ENCODE results near the gene ZBTB7C.
"Not testable (repeated sequence)": the region's sequence is repeated elsewhere in the genome, so short reads cannot be mapped to it uniquely, and the experiment has no call there.

The ZBTB7C gene

DNA sequence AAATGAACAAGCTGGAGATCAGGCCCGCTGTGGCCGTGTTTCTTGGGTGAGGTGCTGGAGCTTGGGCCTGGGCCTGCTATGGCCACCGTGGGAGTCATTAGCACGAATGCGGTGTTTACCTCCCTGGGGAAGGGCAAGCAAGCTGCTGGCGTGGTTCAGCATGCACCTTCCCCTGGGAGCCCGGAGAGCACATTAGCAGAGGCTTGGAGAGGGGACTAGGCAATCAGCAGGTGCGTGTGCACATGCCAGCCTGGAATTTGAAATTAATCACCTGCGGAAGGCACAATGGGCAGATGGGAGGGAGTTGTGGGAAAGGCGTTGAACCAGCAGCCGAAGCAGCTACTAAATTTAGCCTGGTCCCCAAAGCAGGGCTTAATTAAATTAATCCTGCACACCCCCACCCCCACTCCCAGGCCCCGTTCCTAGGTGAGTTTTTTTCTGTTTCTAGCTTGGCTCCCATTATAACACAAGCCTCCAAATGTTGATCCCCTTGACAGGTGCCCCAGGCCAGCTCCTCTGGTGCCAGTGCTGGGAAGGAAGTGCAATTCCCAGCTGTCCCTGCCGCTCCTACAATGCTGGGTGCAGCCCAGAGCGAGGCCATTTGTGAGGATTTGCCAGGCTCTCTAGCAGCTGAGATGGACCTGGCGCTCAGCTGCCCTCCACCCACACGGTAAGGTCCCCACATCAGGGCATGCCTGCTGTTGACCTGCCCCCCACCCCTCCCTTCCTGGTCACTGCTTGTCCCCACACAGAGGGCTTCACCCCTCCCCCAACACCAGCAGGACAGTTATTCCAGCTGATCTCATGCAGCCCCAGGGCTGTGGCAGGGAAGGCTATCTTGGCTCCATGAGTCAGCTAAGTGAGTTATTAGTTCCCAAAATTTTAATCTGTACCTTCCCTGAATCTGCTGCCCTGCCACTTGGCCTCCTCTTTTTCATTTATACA, 115.0 kb downstream of the ZBTB7C start:
- no peak for DNase-seq

- DNase-seq = no peak
These were observed 116.3 kb downstream of the ZBTB7C start for GRCh38 chr18:48292782-48293424.

GRCh38 chr18:48292229-48292628, 117.0 kb downstream of the ZBTB7C start:
- no peak for DNase-seq

DNA sequence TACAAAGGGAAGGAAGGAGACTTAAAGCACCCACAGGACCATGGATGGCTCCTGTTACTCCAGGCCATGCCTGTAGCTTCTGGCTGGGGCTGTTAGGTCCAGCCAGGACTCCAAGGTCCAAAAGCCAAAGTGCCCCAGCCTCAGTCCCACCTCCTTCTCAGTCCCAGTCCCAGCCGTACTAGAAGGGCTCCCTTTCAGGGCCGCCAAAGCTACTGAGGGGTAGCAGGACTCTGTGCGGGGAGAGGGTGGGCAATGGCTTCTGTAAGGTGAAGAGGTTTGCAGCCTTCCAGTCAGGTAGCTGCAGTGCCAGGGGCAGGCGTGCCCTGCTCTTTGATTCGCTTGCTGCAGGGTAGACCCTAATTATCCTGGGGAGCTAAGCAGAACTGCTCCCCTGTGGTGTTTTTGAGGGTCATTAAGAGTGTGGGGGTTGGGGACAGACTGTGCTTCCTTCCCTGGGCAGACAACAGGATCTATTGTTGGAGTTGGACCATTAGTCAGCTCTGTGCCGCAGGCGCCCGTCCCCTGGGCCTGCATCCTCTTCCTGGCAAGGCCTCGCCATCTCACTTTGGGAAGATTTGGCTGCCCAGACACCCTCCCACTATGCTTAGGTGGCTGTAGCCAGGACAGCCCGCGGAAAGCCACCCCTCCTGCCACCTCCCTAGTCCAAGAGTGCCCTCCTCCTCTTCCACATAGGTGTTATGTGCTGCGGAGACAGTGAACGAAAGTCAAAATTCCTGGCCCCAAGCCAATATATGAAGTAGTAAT, 118.8 kb downstream of the ZBTB7C start:
- no peak for DNase-seq

DNA sequence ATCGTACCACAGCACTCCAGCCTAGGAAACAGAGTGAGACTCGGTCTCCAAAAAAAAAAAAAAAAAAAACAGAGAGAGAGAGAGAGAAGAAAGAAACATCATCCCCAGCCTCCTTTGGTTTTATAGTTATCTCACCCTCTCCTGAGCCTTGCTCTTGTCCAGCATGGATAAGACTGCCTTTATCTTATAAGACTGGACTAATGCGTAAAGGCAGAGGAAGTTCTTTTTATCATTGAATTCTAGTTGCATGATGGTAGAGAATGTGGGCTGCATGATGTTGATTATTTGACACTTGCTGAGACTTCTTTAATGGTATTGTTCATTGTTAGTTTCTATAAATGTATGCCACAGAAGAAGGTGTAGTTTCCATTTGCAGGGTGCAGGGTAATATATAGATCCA, 124.4 kb downstream of the ZBTB7C start:
- no peak for DNase-seq

GRCh38 chr18:48284011-48284410, 125.2 kb downstream of the ZBTB7C start:
- DNase-seq = not testable (repeated sequence)

DNA sequence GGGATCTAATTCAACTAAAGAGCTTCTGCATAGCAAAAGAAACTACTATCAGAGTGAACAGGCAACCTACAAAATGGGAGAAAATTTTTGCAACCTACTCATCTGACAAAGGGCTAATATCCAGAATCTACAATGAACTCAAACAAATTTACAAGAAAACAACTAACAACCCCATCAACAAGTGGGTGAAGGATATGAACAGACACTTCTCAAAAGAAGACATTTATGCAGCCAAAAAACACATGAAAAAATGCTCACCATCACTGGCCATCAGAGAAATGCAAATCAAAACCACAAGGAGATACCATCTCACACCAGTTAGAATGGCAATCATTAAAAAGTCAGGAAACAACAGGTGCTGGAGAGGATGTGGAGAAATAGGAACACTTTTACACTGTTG, 127.7 kb downstream of the ZBTB7C start:
- DNase-seq = not testable (repeated sequence)

DNA sequence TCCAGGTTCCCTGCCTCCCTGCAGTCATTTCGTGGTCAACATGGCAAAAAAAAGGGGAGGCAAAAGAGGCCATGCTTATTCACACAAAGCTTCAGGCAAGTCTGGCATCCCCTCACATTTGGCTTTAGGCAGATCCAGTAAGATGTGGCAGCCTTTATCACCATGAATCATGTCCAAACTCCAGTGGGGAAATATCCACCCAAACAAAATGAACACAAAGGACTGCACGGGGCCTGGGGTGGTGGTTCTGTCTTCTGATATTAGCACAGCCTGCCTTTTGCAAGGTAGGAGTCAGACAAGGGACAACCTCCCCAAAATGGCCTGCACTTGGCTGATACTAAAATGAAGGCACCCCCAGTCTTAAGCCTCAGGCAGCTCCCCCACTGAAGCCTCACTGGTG, 129.9 kb downstream of the ZBTB7C start:
- no peak for DNase-seq

- no peak for DNase-seq
These were observed 131.1 kb downstream of the ZBTB7C start for GRCh38 chr18:48278081-48278480.

DNA sequence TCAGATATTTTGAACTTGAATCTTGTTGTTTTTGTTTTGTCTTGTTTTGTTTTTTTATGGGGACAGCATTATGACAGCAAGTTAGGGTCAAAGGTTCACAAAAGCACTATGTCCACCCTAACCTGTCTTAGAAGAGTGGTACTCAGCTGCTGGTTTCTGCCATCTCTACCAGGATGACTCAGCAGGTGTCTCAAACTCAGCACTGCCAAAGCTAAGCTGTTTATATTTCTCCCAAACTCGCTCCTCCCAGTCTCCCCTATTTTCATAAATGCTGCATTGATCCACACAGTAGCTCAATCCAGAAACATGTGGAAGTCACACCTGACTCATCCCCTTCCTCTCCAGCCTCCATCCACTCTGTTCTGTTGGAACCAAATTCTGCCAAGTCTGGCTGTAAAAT, 134.9 kb downstream of the ZBTB7C start:
- no peak for DNase-seq

GRCh38 chr18:48270929-48271328, 138.3 kb downstream of the ZBTB7C start:
- no peak for DNase-seq

DNA sequence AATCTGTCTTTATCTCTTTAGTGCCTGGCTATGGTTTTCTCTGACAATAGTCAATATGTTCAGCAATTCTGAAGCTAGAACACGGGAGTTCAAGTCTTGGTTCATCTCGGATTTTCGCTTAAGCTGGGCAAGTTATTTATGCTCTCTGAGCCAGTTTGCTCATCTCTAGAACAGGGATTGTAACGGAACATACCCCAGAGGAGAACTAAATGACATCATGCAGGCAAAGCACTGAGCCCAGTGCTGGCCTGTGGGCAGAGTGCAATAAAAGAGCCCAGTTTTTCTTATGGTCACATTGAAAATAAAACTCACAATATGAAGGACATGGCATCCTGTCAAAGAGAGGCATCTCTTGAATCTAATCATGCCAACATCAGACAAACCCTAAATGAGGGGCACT, 143.9 kb downstream of the ZBTB7C start:
- DNase-seq = no peak

DNA sequence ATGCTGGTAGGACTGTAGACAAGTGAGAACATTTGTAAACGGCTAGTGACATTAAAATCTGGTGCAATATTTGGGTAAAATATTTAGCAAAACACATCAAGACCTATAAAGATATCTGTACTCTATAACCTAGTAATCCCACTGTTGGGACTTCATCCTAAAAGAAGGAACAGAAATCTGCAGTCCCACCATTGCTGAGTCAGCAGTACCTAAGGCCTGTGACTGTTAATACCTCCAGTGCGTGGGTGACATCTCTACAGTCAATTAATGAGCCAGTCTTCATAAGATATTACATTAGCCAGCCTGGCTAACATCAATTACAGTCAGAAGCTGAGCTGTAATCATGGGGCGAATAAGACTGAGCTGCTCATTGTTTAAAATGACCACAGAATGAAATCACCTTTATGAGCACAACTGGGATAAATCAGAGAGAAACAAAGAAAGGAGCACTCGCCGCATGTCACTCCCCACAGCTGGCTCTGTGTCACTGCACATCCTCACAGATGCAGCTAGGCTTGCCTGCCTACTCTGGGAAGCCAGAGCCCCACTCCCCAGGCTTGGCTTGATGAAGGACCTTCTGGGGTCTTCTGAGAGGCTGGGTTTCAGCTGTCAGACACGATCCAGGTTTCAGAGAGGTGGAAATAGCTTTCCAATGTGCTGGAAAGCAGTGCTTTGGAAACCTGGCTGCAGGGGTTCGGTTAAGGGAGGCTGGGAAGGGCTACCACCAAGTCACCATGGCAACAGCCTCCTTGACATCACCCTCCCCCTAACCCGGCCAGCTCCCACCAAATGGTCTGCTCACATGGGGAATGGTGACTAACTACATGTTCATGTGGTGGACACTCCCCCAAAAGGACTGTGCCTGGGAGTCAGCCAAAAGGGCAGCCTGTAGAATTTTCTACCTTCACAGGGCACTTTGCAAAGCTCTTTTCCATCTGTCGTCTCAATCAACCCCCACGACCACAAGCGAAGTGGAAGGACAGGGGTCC, 145.0 kb downstream of the ZBTB7C start:
- no peak for DNase-seq

DNA sequence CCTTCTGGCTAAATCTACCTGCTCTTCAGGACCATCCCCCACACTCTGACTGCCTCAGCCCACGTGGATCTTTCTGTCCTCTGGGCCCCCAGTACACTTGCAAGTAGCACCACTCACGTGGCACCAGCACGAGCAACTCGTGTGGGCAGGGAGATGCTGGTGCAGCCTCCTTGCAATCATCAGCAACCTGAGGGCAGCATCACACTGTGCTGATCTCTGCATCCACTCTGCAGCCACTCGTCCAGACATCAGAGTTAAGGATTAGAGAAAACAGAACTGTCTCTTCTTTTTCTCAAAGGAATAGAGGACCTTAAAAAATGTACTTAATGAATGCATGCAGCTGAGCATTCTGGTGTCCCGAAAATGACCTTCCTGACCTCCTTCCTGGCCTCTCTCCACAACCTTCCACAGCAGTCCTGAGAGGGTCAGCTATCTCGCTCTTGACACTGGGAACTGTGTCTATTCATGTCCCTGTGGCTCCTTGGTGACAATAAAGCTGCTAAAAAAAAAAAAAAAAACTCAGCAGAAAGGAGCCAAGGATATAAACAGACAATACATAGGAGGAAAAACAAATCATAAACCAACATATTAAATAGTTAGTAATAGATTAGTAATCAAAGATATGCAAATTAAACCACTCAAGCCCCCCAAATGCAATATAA, 145.9 kb downstream of the ZBTB7C start:
- DNase-seq = no peak

DNA sequence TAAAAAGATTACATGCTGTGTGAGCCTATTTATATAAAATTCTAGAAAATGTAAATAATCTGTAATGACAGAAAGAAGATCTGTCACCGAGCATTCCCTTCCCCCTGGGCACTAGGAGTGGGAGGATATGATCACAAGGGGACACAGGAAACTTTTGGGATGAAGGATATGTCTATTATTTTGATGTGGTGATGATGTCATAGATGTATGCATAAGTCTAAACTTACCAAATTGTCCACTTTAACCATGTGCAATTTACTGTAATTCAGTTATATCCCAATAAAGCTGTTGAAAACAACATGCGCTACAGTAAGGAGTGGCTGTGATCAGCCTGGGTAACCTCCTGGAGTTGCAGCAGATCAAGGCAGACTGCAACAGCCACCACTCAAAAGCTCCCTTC, 148.9 kb downstream of the ZBTB7C start:
- DNase-seq = no peak

DNA sequence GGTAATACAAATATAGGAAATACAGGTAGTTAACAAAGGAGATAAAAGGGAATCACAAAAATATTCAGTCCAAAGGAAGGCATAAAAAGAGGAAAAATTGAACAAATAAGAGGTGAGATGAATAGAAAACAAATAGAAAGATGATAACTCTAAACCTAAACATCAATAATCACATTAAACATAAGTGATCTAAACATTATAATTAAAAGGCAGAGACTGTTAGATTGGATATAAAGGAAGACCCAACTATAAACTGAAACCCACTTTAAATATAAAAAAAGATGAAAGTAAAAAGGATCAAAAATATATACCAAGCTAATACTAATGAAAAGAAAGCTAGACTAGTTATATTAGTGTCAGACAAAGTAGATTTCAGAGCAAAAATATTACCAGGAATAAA, 152.3 kb downstream of the ZBTB7C start:
- no peak for DNase-seq

- no peak for DNase-seq
These were observed 155.0 kb downstream of the ZBTB7C start for GRCh38 chr18:48254077-48254602.

- DNase-seq = no peak
These were observed 156.7 kb downstream of the ZBTB7C start for GRCh38 chr18:48252525-48252924.

DNA sequence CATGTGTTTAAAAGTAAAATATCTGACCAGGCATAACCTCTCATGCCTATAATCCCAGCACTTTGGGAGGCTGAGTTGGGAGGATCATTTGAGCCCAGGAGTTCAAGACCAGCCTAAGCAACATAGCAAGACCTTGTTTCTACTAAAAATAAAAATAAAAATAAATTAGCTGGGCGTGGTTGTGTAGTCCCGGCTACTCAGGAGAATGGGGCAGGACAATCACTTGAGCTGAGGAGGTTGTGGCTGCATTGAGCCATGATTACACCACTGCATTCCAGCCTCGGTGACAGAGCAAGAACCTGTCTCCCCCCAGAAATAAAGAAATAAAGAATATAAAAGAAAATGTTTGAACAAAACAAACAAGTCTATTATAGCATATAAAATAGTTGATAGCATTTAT, 158.3 kb downstream of the ZBTB7C start:
- DNase-seq = no peak

- no peak for DNase-seq
These were observed 158.7 kb downstream of the ZBTB7C start for GRCh38 chr18:48250362-48250907.

DNA sequence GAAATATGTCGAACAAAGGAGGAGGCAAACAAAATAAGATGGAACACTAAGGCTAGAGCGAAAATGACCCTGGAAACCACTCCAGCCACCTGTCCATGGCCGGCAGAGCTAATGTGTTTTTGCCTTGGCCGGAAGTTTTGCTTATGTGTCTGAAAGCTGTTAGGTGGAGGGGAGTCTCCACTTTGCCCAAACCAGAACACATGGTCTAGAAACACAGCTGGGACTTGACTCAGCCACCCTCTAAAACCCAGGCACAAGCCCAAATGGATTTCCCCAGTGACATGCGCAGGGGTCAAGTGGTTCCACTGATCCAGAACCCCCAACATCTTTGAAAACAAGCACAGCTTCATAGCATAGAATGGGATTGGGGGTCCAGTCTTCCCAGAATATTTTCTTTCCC, 159.3 kb downstream of the ZBTB7C start:
- no peak for DNase-seq
